Tibial artery (tissue), 4 donors: ENCODE measurements around the gene TPRX1.
"Not testable (repeated sequence)": the region's sequence is repeated elsewhere in the genome, so short reads cannot be mapped to it uniquely, and the experiment has no call there.

Source experiments
- DNase-seq, 2 donors: peaks; one replicate each; pipeline ENCODE4 v3.0.0-alpha.2; 2019
- H3K27ac ChIP-seq, 2 donors: fragments of 200-600 bp; sonication (generic) in 1 of 2; 1 replicate in 1 of 2; 2 replicates in 1 of 2; pipeline ENCODE4 v1.5.1; 2018 to 2019; ENCODE audit warnings: mild to moderate bottlenecking in 1 of 2
- H3K27me3 ChIP-seq, 2 donors: fragments of 200-600 bp; sonication (generic) in 1 of 2; one replicate each; pipeline versions ENCODE4 v1.5.1 to v1.6.0; 2016 to 2019
- H3K36me3 ChIP-seq, 3 donors: fragments of 200-600 bp; sonication (generic) in 2 of 3; one replicate each; pipeline ENCODE4 v1.5.1; 2016 to 2019; ENCODE audit warnings: mild to moderate bottlenecking in 2 of 3
- H3K4me1 ChIP-seq, 4 donors: fragments of 200-600 bp; sonication (generic) in 2 of 4; 1 replicate in 3 of 4; 2 replicates in 1 of 4; pipeline ENCODE4 v1.5.1; 2016 to 2019
- H3K4me3 ChIP-seq, 2 donors: fragments of 200-600 bp; sonication (generic) in 1 of 2; 1 replicate in 1 of 2; 2 replicates in 1 of 2; pipeline ENCODE4 v1.5.1; 2018 to 2019; ENCODE audit warnings: mild to moderate bottlenecking in 2 of 2
- H3K9me3 ChIP-seq, 3 donors: fragments of 200-600 bp; sonication (generic) in 1 of 3; one replicate each; pipeline ENCODE4 v1.5.1; 2016 to 2019
- CTCF ChIP-seq, 2 experiments: fragments of 200-600 bp in 1 of 2; fragments of 450-650 bp in 1 of 2; IDR thresholded peaks; one replicate each; pipeline ENCODE4 v1.5.1; 2017 to 2019; ENCODE audit warnings: antibody characterized with exemption in 2 of 2, mild to moderate bottlenecking in 1 of 2, moderate library complexity in 1 of 2
- intact Hi-C: fragments of 100-400 bp; cut with DNase I; formaldehyde crosslinking; loops from one replicate; pipeline ENCODE4 v1.15.0; 2023; ENCODE audit warnings: low total_unique reads

TPRX1 gene

DNA sequence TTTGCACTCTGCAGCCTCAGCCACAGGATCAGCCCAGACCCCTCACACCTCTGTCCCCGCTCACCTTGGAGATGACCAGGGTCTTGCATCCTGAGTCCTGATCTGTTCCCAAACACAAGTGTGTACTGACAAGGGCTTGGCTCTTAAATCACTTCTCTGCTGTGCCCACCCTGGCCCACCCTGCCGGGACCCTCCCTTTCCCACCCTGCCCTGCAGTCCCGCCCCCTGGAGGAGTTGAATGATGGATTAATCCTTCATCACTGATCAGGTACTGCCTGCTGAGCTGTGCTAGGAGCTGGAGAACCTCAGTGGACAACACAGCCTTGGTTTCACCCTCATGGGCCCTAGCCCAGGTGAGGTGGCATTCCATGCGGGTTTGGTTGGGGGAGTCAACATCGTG lies at the start of gene TPRX1:
TSS of gene TPRX1 (minus strand) at position 101 of the 400 bp plus-strand sequence. CDS start at position 89, 12 bp downstream.
- intact Hi-C loops, result not testable (repeated sequence)

GRCh38 chr19:47853003-47853402 lies 48.7 kb upstream of the TPRX1 start:
- TF ChIP-seq CTCF (IDR thresholded peaks at IDR 0.05), result no peak
- peaks cover 0 to 64% of the 10 kb centered on the region in 2 donors for H3K27me3 ChIP-seq

More for the DNA sequence above, at the start of gene TPRX1:
- DNase-seq, H3K36me3 ChIP-seq, H3K4me1 ChIP-seq, H3K9me3 ChIP-seq, H3K4me3 ChIP-seq, H3K27ac ChIP-seq, H3K27me3 ChIP-seq: not testable (repeated sequence)

GRCh38 chr19:47848823-47849473 lies 44.6 kb upstream of the TPRX1 start:
- Histone ChIP-seq H3K4me3 (no peak overlapping the region), H3K9me3 (no peaks in the 10 kb centered on the region), H3K27me3 (peaks cover 0 to 63% of the 10 kb centered on the region in 2 donors), H3K36me3 (no peaks in the 10 kb centered on the region), H3K27ac (no peak overlapping the region), H3K4me1 (no peaks in the 10 kb centered on the region)
- intact Hi-C loops, result no loop called here
- no peak for DNase-seq
- no peak for TF ChIP-seq CTCF (IDR thresholded peaks at IDR 0.05)

More at GRCh38 chr19:47853003-47853402, 48.7 kb upstream of the TPRX1 start:
- no peak for DNase-seq
- no peaks in the 10 kb centered on the region for H3K9me3 ChIP-seq
- intact Hi-C loops, result no loop called here
- no peaks in the 10 kb centered on the region for H3K36me3 ChIP-seq
- no peaks in the 10 kb centered on the region for H3K4me1 ChIP-seq
- no peak overlapping the region for H3K27ac ChIP-seq
- no peak overlapping the region for H3K4me3 ChIP-seq

DNA sequence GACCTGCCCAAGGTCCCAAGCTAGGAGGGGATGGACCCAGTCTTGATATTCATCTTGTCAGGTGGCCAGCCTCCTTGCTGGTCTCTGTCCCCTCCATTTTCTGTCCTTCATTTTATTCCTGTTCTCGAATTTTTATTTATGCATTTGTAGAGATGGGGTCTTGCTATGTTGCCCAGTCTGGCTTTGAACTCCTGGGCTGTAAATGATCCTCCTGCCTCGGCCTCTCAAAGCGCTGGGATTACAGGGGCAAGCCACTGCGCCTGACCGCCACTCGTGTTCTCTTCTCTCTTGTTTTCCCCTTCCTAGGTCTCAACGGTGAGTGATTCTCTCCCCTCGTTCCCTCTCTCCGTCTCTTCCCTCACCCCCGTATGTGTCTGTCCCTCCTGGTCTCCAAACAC lies 44.1 kb upstream of the TPRX1 start:
- Histone ChIP-seq H3K27ac (no peak overlapping the region), H3K36me3 (no peaks in the 10 kb centered on the region), H3K27me3 (peaks cover 0 to 57% of the 10 kb centered on the region in 2 donors), H3K4me3 (no peak overlapping the region), H3K9me3 (no peaks in the 10 kb centered on the region), H3K4me1 (no peaks in the 10 kb centered on the region)
- no peak for DNase-seq
- intact Hi-C loops, result no loop called here
- no peak for TF ChIP-seq CTCF (IDR thresholded peaks at IDR 0.05)

GRCh38 chr19:47842941-47843340 lies 38.6 kb upstream of the TPRX1 start:
- peaks cover 0 to 38% of the 10 kb centered on the region in 2 donors for H3K27me3 ChIP-seq
- TF ChIP-seq CTCF (IDR thresholded peaks at IDR 0.05), result no peak
- intact Hi-C loops, result no loop called here
- no peak overlapping the region for H3K27ac ChIP-seq
- no peak overlapping the region for H3K4me3 ChIP-seq
- no peaks in the 10 kb centered on the region for H3K36me3 ChIP-seq
- H3K4me1 ChIP-seq, result no peaks in the 10 kb centered on the region
- no peaks in the 10 kb centered on the region for H3K9me3 ChIP-seq
- no peak for DNase-seq

GRCh38 chr19:47839913-47840312 lies 35.6 kb upstream of the TPRX1 start:
- Histone ChIP-seq H3K9me3 (no peaks in the 10 kb centered on the region), H3K27ac (no peak overlapping the region), H3K36me3 (no peaks in the 10 kb centered on the region), H3K27me3 (peaks cover 0 to 32% of the 10 kb centered on the region in 2 donors), H3K4me3 (no peak overlapping the region), H3K4me1 (no peaks in the 10 kb centered on the region)
- TF ChIP-seq CTCF (IDR thresholded peaks at IDR 0.05), result no peak
- intact Hi-C loops, result no loop called here
- no peak for DNase-seq
